Measurements from ENCODE around the gene SYT8. TPM values are rescaled to one million over a fixed set of nuclear protein-coding genes. Genes with fewer than 3 reads are reported as not detected.

The SYT8 gene
- total RNA-seq, 1 experiment from 2014 or later = 7.8 TPM

DNA sequence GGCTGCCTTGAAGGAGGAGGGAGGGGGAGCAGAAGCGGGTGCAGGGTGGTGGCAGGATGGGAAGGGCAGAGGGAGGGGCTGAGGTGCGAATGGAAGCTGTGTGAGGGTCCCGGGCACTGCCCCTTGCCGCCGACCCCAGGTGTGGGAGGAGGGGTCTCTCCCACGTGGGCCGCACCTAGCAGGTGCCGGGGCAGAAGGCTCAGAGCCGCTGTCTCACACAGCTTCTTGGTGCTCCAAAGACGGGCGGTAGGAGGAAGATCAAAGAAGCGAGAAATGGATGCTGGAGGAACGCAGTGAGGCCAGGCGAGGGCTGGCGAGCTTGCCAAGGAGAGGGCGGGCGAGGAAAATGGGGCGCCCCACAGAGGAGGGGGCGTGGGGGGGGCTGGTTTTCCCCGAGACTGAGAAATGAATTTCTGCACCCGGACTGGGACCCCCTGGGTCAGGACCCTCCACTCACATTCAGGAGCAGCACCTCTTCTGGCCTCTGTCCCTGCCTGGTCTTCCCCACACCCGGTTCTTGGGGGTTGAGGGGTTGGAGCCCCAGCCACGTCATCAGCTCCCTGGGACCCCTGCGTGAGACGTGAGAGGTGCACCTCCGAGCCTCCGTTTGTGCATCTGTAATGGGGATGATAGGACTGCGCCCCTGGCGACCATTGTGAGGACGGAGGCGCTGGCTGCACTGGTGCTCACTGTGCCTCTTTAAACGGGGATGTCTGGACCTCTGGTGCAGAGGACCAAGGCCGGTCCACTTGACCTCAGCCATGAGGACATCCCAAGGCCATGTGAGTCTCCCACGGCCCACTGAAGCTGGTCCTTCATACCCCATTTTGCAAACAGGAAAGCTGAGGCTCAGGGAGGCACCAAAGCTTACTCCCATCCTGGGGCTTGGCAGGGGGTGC is 34.9 kb downstream of the SYT8 start:
- intact Hi-C loops (cut with micrococcal nuclease) = no loop called here
- H3K79me2 ChIP-seq (ENCODE audit: low read length) = no peaks in the 10 kb centered on the region
- DNase-seq (no peak), ATAC-seq (no peak)
- no peaks in the 10 kb centered on the region for H3K36me3 ChIP-seq (ENCODE audit: low read depth, low read length)
- H3K4me3 ChIP-seq (ENCODE audit: low read length) = no peak overlapping the region
- no peak overlapping the region for H3K4me2 ChIP-seq (ENCODE audit: low read length)
- H3K27me3 ChIP-seq (ENCODE audit: low read length) = peaks cover 32% of the 10 kb centered on the region
- H3K9ac ChIP-seq (ENCODE audit: low read length) = no peak overlapping the region
- H2AFZ ChIP-seq (ENCODE audit: low read length) = no peak overlapping the region
- H3K9me3 ChIP-seq (ENCODE audit: low read length) = no peaks in the 10 kb centered on the region
- POLR2A ChIA-PET (ENCODE audit: unreplicated experiment) = no interaction called here
- no peaks in the 10 kb centered on the region for H4K20me1 ChIP-seq (ENCODE audit: low read length)
- no peaks in the 10 kb centered on the region for H3F3A ChIP-seq (ENCODE audit: low read length, unreplicated experiment)
- TF ChIP-seq, protein P1, sequence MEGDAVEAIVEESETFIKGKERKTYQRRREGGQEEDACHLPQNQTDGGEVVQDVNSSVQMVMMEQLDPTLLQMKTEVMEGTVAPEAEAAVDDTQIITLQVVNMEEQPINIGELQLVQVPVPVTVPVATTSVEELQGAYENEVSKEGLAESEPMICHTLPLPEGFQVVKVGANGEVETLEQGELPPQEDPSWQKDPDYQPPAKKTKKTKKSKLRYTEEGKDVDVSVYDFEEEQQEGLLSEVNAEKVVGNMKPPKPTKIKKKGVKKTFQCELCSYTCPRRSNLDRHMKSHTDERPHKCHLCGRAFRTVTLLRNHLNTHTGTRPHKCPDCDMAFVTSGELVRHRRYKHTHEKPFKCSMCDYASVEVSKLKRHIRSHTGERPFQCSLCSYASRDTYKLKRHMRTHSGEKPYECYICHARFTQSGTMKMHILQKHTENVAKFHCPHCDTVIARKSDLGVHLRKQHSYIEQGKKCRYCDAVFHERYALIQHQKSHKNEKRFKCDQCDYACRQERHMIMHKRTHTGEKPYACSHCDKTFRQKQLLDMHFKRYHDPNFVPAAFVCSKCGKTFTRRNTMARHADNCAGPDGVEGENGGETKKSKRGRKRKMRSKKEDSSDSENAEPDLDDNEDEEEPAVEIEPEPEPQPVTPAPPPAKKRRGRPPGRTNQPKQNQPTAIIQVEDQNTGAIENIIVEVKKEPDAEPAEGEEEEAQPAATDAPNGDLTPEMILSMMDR (conservative IDR thresholded peaks at IDR 0.05; ENCODE audit: low read depth, low read length) = no peak
- TF ChIP-seq EZH2 (IDR thresholded peaks at IDR 0.05; ENCODE audit: low read length, unreplicated experiment) (no peak), EZH2phosphoT487 (IDR thresholded peaks at IDR 0.05; ENCODE audit: borderline replicate concordance, low read length) (no peak)
- CTCF ChIA-PET = no interaction called here
- H3K4me1 ChIP-seq (ENCODE audit: insufficient read depth, low read length) = no peaks in the 10 kb centered on the region
- BruUV-seq (replicated peaks) = no TSS peak
- no peaks in the 10 kb centered on the region for H3K9me2 ChIP-seq (replicated peaks; ENCODE audit: low read length)
- no peak overlapping the region for H3K27ac ChIP-seq (ENCODE audit: low read length)

DNA sequence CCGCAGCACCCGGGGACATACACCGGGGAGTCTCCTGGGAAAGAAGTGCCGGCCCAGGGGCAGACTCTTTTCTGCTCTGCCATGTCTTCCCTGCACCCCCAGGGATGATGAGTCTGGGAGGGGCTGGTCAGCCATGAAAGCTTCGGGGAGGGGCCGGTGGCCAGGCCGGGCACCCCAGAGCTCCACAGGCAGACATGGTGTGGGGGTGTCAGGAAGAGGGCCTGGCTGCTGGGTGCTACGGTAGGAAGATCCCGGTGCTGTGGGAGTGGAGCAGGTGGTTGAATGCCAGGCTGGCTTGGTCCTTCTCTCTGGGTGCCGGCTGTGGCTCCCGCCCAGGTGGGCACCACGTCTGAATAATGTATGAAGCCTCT is 35.5 kb downstream of the SYT8 start:
- no peak overlapping the region for H3K4me3 ChIP-seq (ENCODE audit: low read length)
- no peaks in the 10 kb centered on the region for H4K20me1 ChIP-seq (ENCODE audit: low read length)
- DNase-seq = no peak
- intact Hi-C loops (cut with micrococcal nuclease) = no loop called here
- no peaks in the 10 kb centered on the region for H3F3A ChIP-seq (ENCODE audit: low read length, unreplicated experiment)
- no peak overlapping the region for H3K9ac ChIP-seq (ENCODE audit: low read length)
- TF ChIP-seq EZH2 (IDR thresholded peaks at IDR 0.05; ENCODE audit: low read length, unreplicated experiment) = no peak
- TF ChIP-seq, protein P1 (conservative IDR thresholded peaks at IDR 0.05; ENCODE audit: low read depth, low read length) = no peak
- no peak overlapping the region for H3K27ac ChIP-seq (ENCODE audit: low read length)
- no peaks in the 10 kb centered on the region for H3K79me2 ChIP-seq (ENCODE audit: low read length)
- CTCF ChIA-PET = no interaction called here
- H3K9me3 ChIP-seq (ENCODE audit: low read length) = no peaks in the 10 kb centered on the region
- POLR2A ChIA-PET (ENCODE audit: unreplicated experiment) = no interaction called here
- no peaks in the 10 kb centered on the region for H3K4me1 ChIP-seq (ENCODE audit: insufficient read depth, low read length)
- no peak overlapping the region for H2AFZ ChIP-seq (ENCODE audit: low read length)
- ATAC-seq = no peak
- H3K27me3 ChIP-seq (ENCODE audit: low read length) = peaks cover 32% of the 10 kb centered on the region
- H3K4me2 ChIP-seq (ENCODE audit: low read length) = no peak overlapping the region
- no TSS peak for BruUV-seq (replicated peaks)
- no peaks in the 10 kb centered on the region for H3K36me3 ChIP-seq (ENCODE audit: low read depth, low read length)
- no peaks in the 10 kb centered on the region for H3K9me2 ChIP-seq (replicated peaks; ENCODE audit: low read length)

DNA sequence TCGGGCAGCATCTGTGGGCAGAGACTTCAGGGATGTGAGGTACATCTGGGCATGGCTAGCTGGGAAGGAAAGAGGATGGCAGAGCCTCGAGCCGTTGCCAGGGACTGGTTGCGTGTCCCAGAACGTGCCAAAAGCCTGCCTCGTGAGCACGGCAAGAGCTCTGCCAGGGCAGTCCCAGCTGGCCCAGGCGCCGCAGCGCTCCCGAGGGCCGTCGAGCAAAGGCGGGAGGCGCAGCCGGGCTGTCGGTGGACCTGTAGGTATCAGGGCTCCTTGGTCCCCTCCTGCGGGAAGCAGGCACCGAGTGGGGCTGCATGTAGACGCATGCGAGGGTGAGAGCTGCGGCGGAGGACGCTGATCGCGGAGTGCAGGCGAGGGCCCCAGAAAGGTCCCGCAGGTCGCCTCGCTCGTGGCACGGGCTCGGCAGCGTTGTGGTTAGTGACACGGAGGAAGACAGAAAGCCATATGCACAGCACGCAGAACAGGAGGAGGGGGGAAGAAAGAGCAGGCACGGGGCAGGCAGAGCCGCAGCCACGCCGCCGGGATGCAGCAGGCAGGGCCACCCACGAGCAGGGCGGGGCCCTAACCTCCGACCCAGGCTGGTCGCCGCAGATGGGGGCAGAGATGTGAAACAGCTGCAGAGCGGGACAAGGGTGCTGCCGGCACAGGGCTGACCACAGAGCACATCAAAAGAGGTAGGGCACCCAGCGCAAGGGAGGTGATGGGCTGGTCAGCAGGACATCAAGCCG is 36.1 kb downstream of the SYT8 start:
- CTCF ChIA-PET = no interaction called here
- Histone ChIP-seq H3K4me3 (ENCODE audit: low read length) (no peak overlapping the region), H3K4me1 (ENCODE audit: insufficient read depth, low read length) (no peaks in the 10 kb centered on the region), H3K27me3 (ENCODE audit: low read length) (peaks cover 32% of the 10 kb centered on the region), H3K9me3 (ENCODE audit: low read length) (no peaks in the 10 kb centered on the region), H2AFZ (ENCODE audit: low read length) (no peak overlapping the region), H3K79me2 (ENCODE audit: low read length) (no peaks in the 10 kb centered on the region), H3K9ac (ENCODE audit: low read length) (no peak overlapping the region), H3K9me2 (replicated peaks; ENCODE audit: low read length) (no peaks in the 10 kb centered on the region), H3K4me2 (ENCODE audit: low read length) (no peak overlapping the region), H3F3A (ENCODE audit: low read length, unreplicated experiment) (no peaks in the 10 kb centered on the region), H4K20me1 (ENCODE audit: low read length) (no peaks in the 10 kb centered on the region), H3K27ac (ENCODE audit: low read length) (no peak overlapping the region), H3K36me3 (ENCODE audit: low read depth, low read length) (no peaks in the 10 kb centered on the region)
- intact Hi-C loops (cut with micrococcal nuclease) = no loop called here
- BruUV-seq (replicated peaks) = no TSS peak
- ATAC-seq = no peak; the same call in 1 of the 2 replicates
- DNase-seq = no peak
- POLR2A ChIA-PET (ENCODE audit: unreplicated experiment) = no interaction called here
- TF ChIP-seq, protein P1 (conservative IDR thresholded peaks at IDR 0.05; ENCODE audit: low read depth, low read length) = no peak
- TF ChIP-seq EZH2 (IDR thresholded peaks at IDR 0.05; ENCODE audit: low read length, unreplicated experiment) (no peak), EZH2phosphoT487 (IDR thresholded peaks at IDR 0.05; ENCODE audit: borderline replicate concordance, low read length) (no peak)

Data from PC-3 (cell line).